CD4-positive, alpha-beta T cell treated with Interleukin-4 for 4 hours (primary cell): ENCODE measurements around the gene GNAZ.
A peak's percentile ranks its signal among the peaks of the same experiment; 100 is the strongest.

Experiments
- DNase-seq: peaks from one replicate; pipeline ENCODE4 v3.0.0-alpha.2; 2020

Gene GNAZ

GRCh38 chr22:23140385-23140784 is 70.1 kb downstream of the GNAZ start:
- no peak for DNase-seq

DNA sequence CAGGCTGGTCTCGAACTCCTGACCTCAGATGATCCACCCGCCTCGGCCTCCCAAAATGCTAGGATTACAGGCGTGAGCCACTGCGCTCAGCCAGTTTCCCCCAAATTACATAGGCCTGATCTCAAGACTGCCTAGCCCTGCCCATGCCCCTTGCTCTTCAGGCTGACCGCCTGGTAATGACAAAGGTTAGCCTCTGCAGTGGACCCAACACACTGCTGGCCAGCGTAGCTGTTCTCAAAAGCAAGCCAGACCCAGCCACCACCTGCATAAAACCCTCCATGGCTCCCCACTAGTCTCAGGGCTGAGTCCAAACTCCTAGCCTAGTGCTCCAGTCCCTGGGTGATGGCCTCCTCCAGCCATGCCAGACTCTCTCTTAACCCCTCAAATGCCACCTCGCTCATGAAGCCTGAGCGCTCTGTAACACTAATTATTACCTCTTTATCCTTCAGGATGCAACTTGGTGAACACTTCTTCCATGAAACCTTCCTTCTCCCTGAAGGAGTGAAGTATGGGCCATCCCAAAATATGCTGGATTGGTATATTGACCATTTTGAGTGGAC is 72.3 kb downstream of the GNAZ start:
- no peak for DNase-seq

GRCh38 chr22:23143119-23143518 is 72.8 kb downstream of the GNAZ start:
- no peak for DNase-seq

GRCh38 chr22:23144432-23144831 is 74.1 kb downstream of the GNAZ start:
- DNase-seq = no peak

GRCh38 chr22:23144932-23145877 is 74.9 kb downstream of the GNAZ start, which contains the start of gene RAB36:
TSS of gene RAB36 (plus strand) at chr22:23145477. CDS start at chr22:23146617, 1,140 bp downstream.
- DNase-seq = peak; percentile 99

DNA sequence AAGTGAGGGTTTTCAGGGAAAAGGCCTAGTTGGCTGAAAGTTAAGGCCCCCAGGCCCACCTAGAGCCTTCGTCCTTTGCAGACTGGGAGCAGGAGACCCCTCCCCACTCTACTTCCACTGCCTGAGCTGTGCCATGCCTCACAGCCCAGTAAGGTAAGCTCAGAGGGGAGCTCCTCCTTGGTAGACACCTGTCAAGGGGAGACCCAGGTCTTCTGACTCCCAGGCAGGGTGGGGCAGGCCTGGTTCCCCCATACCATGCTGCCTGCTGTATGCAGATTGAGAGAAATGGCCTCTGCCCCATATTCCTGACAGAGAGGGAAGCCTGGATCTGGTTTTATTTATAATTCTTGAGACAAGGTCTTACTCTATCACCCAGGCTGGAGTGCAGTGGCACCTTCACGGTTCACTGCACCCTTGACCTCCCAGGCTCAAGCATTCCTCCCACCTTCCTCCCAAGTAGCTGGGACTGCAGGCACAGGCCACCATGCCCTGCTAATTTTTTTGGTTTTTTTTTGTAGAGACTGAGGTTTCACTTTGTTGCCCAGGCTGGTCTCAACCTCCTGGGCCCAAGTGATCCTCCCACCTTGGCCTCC is 75.7 kb downstream of the GNAZ start:
- no peak for DNase-seq

DNA sequence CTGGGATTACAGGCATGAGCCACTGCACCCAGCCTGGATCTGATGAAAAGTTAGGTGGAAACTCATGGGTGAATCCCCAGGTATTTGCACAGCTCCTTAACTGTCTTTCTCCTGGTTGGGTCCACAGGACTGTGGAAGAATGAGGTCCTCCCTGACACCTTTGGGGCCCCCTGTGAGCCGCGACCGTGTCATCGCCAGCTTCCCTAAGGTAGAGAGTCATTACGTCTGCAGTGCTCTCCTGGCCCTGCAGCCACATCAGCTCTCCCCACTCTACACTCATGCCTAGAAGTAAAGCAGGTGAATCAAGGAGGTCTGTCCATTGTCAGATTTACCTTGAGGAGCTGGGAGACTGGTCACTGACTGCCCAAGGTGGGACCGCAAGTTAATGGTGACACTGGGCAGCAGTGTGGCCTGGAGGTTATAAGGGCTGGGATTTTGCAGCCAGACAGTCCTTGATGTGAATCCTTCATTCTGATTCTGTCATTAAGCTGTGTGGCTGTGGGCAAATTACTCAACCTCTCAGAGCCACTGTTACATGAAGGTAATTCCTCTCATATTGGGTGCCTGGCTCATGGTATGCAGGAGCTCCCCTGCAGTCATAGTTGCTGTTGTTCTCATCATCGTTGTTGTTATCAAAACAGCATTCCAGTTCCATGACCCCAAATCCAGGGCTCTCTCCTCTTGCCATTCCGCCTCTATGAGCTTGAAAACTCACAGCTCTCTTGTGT is 76.3 kb downstream of the GNAZ start:
- no peak for DNase-seq

DNA sequence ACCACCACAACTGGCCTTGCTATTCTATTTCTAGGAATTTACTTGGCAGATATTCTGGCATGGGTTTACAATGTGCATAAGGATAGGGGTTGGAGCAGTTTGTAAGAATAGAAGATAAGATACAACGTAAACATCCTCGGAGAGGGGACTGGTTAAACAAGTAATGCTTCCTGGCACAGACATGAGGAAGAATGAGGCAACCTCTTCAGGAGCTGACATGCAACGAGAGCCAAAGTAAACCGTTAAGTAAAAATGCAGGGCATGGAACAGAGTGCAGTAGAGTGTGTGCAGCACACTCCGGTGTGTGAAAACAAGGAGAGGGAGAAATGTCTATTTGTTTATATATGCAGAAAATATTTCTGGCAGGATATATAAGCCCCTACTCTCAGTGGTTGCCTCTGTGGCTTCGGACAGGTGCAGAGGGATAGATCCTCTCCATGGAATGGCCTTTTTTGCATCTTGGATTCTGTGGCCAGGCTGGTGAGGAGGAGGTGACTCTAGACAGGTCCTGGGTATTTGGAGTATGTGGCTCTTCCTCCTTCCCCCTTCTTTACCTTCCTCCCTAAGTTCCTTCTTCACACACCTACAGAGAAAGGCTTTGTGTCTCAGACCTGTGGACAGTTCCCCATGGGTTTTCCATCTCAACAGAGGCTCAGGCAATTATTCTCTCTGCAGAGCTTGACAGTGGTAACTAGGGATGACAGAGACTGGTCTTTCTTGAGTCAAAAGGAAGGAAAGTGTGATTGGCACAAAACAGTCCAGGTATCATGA is 77.5 kb downstream of the GNAZ start:
- DNase-seq = no peak

GRCh38 chr22:23149743-23150238 is 79.5 kb downstream of the GNAZ start:
- DNase-seq = no peak

DNA sequence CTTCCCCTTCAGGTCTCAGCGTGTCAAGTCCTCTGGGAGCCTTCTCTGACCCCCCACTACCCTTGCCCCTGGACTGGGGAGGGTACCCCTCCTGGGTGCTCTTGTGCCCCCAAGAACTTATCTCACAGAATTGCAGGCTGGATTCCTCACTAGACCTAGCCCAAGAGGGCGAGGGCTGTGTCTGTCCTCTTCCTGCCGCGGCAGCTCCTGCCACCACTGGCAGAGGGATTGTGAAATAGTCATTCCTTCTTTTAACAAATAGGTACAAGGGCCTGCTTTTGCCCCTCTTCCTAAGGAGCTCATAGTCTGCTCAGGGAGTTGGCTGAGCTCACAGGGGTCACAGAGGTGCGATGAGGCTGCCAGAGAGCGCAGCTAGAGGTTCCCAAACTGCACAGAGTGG is 80.4 kb downstream of the GNAZ start:
- DNase-seq = no peak

- no peak for DNase-seq
Observed at GRCh38 chr22:23151827-23152226, 81.5 kb downstream of the GNAZ start.

- no peak for DNase-seq
Observed at GRCh38 chr22:23152238-23153114, 82.2 kb downstream of the GNAZ start.

DNA sequence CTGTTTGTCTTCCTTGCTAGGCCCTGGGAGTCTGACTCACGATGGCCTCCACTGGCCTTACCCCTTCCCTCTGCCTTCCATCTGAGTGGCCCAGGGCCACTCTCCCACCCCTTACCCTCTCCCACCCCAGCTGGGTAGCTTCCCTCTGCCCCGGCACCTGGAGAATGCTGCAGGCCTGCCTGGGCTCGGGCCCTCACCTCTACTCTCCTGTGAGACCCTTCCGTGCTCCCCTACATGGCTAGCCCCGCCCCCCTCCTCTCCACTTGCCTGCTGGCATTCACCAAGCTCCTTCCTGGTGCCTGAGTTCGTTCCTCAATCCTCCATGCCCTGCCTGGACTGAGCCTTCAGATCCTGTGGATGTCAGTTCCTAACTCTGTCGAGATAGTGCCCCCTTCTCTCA is 83.7 kb downstream of the GNAZ start:
- DNase-seq = no peak

DNA sequence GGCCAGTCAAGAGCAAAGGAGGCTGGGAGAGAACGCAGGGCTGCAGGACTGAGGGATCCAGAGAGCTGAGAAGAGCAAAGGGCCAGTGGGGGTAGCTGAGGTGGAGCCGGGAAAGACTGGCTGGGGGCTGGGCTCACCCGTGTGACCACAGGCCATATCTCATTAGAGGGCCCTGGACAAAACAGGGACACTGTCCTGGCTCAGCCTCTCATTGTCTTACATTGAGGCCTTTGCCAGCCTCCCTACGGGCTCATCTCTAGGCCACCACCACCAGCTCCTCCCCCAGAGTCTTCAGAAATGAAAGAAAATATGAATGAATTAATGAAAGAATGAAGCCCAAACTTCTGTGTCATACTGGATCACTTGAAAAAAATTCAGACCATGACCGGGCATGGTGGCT is 84.1 kb downstream of the GNAZ start:
- no peak for DNase-seq

DNA sequence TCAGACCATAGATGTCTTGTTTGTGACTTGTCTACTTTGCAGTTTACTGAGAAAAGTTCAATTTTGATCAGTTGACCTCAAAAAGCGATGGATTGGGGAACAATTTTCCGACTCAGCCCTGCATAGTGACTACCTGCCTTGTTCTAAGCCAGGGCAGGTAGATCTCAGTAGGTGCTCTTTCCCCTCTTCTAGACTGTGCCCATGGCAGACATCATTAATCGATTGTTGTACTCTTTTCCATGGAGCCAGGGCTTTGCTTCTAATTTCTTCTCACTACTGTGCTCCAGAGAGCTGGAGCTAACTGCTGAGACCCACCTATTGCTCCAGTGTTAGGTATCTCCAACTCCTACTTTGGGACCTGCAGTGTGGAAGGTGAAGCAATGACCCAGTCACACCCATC is 84.8 kb downstream of the GNAZ start:
- DNase-seq = no peak

DNA sequence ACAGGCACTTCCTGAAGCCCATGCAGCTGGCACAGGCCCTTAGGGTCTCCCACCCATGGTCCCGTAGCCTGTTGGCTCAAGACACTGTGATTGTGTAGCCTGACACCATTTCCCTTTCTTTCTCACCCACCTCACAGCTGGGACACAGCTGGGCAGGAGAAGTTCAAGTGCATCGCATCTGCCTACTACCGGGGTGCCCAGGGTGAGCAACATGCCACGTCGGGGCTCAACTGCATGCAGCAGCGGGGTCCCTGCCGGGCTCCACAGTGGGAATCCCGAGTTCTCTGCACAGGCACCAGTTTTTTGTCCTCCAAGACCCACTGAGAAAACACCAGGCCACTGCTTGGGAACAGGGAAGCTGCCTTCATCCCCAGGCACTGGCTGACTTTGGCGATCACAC is 85.5 kb downstream of the GNAZ start:
- DNase-seq = no peak

- DNase-seq = no peak
Observed at GRCh38 chr22:23156286-23156685, 86.0 kb downstream of the GNAZ start.

DNA sequence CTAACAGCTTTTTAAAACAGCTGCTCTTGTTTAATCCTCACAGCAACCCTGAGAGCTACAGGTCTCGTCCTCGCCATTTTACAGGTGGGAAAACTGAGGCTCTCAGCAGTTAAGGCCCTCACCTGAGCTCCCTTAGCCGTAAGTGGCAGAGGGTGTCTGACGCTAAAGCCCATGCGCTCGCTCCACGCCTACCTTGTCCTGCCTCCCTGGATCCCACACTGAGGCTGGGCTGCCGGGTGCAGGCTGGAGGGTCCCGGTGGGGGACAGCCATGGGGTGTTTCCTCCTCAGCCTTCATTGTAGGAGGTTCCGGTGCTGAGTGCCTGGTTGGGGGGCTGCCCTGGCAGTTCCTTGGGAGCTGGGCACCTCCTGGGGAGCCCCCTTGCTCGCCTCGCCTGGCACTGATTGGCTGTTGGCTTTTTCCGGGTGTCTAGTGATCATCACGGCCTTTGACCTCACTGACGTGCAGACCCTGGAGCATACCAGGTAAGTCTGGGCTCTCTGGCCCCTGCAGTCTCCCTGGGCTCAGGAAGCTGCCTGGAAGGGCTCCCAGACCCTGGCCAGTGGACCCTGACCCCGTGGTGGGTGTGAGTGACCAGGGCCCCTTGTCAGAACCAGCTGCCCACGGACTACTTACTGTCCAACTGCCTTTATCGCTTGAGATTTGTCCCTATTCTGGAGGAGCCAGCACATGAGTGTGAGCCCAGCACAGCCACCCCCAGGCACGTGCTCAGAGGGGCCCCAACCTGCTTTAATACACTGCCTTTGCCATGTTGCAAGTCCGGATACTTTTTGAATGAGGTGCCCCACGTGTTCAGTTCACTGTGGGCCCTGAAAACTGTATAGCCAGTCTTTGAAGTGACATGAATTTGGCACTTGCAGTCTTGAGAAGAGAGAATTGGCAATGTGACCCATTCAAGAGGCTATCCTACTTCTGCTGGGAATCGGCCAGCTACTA is 87.5 kb downstream of the GNAZ start:
- no peak for DNase-seq

GRCh38 chr22:23158516-23159290 is 88.4 kb downstream of the GNAZ start:
- DNase-seq = no peak
